Breast epithelium (tissue), 3 donors: ENCODE data around the gene HAGH.

Experiments used
- POLR2A ChIP-seq: fragments of 450-650 bp; IDR thresholded peaks from one replicate; pipeline ENCODE4 v1.6.1; 2016; ENCODE audit warnings: antibody characterized with exemption, mild to moderate bottlenecking, moderate library complexity
- POLR2AphosphoS5 ChIP-seq, 3 donors: sonication (generic); formaldehyde crosslinking; IDR thresholded peaks; one replicate each; pipeline ENCODE4 v1.6.1; 2017; ENCODE audit warnings: antibody characterized with exemption in 3 of 3
- TF ChIP-seq, protein P1 (sequence below), 3 donors: fragments of 450-650 bp; IDR thresholded peaks; one replicate each; pipeline ENCODE4 v1.5.1; 2016 to 2017; ENCODE audit warnings: antibody characterized with exemption in 3 of 3, mild to moderate bottlenecking in 3 of 3, moderate library complexity in 3 of 3

DNA sequence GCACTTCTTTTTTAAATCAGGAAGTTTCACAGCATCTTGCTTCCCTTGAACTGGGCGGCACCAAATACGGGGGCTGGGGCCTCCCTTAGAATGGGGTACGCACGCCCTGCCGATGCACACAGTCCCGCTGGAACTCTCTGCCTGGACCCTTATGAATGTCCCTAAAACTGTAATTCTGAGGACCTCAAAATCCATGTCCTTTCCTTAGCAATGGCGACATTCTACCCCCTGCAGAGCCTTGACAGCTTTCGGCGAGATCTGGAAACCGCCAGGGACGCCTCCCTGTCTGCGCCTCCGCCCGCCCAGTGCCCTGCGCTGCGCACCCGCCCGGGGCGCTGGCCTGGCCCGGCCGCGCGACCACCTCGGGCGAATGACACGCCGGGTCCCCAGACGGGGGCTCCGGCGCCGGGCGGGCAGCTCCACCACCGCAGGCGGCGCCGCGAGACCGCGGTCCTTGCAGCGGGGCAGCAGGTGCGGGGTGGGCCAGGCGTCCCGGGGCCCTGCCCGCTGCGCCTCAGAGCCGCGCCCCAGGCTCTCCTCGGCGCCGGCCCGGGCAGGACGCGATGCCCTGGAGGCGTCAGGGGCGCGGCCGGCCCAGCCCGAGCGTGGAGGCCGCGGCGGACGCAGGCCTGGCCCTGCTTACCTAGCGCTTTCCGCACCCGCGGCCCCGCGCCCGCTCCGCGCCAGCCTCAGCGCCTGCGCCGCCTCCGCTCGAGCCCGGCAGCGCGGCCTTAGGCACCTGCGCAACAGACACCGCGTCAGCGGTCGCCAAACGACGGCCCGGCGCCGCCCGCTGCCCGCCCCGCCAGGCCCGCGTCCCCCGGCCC, 548 bp downstream of the HAGH start:
- TF ChIP-seq, protein P1, sequence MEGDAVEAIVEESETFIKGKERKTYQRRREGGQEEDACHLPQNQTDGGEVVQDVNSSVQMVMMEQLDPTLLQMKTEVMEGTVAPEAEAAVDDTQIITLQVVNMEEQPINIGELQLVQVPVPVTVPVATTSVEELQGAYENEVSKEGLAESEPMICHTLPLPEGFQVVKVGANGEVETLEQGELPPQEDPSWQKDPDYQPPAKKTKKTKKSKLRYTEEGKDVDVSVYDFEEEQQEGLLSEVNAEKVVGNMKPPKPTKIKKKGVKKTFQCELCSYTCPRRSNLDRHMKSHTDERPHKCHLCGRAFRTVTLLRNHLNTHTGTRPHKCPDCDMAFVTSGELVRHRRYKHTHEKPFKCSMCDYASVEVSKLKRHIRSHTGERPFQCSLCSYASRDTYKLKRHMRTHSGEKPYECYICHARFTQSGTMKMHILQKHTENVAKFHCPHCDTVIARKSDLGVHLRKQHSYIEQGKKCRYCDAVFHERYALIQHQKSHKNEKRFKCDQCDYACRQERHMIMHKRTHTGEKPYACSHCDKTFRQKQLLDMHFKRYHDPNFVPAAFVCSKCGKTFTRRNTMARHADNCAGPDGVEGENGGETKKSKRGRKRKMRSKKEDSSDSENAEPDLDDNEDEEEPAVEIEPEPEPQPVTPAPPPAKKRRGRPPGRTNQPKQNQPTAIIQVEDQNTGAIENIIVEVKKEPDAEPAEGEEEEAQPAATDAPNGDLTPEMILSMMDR (IDR thresholded peaks at IDR 0.05) = no peak
- no peak for TF ChIP-seq POLR2A
- TF ChIP-seq POLR2AphosphoS5 (IDR thresholded peaks at IDR 0.05) = no peak
